Psoas muscle (tissue), 8 donors: ENCODE data around the gene PLXDC1. TPM values are rescaled to one million over a fixed set of nuclear protein-coding genes. Genes with fewer than 3 reads are reported as not detected.
A peak's percentile ranks its signal among the peaks of the same experiment; 100 is the strongest.

Source experiments
- ATAC-seq, 4 donors: fragments of 200-7000 bp; cut with Tn5 transposase; one replicate each; pipeline ENCODE4 v1.9.1; 2020; ENCODE audit warnings: moderate library complexity in 3 of 4, mild to moderate bottlenecking in 2 of 4
- DNase-seq, 2 donors: peaks; one replicate each; pipeline ENCODE4 v3.0.0-alpha.2; 2020
- H3K27ac ChIP-seq: fragments of 200-600 bp; one replicate; pipeline ENCODE4 v1.8.0; 2022
- H3K27me3 ChIP-seq, 3 donors: fragments of 200-600 bp in 1 of 3; one replicate each; pipeline versions ENCODE4 v1.6.1 to v1.8.0; 2013 to 2022; ENCODE audit warnings: low read length in 2 of 3, mild to moderate bottlenecking in 2 of 3, moderate library complexity in 1 of 3; ENCODE audit not compliant: insufficient read depth in 3 of 3
- H3K36me3 ChIP-seq, 2 donors: fragments of 200-600 bp in 1 of 2; one replicate each; pipeline versions ENCODE4 v1.6.1 to v1.8.0; 2013 to 2022; ENCODE audit warnings: low read depth in 1 of 2, mild to moderate bottlenecking in 1 of 2, moderate library complexity in 1 of 2; ENCODE audit not compliant: insufficient read depth in 1 of 2
- H3K4me1 ChIP-seq: fragments of 200-600 bp; one replicate; pipeline ENCODE4 v1.8.0; 2022
- H3K4me3 ChIP-seq: fragments of 200-600 bp; one replicate; pipeline ENCODE4 v1.8.0; 2022; ENCODE audit warnings: mild to moderate bottlenecking
- H3K9me3 ChIP-seq: fragments of 200-600 bp; one replicate; pipeline ENCODE4 v1.8.0; 2022
- CTCF ChIP-seq: fragments of 200-600 bp; IDR thresholded peaks from one replicate; pipeline ENCODE4 v1.8.0; 2022; ENCODE audit warnings: antibody characterized with exemption
- WGBS, 3 donors: extraction: QIAGEN DNeasy Blood & Tissue Kit; methylation state at CpG; one replicate each; pipeline versions ENCODE4 v1.1.6 to v1.1.7; 2013; 5-methylcytosine and 5-hydroxymethylcytosine counted together
- intact Hi-C, 2 donors: fragments of 100-400 bp; cut with DNase I; formaldehyde crosslinking; loops; one replicate each; pipeline versions ENCODE4 v1.11.0 to v1.14.2; 2022
- polyA plus RNA-seq, 3 donors: library from polyadenylated mRNA; stranded (reverse); fragments of 200-250 nt; gene quantifications; one replicate each; pipeline ENCODE4 v1.2.3, GENCODE V29; 2013
- total RNA-seq, 4 donors: library from RNA; stranded (reverse); fragmentation: NEBNext Ultra II Directional in 2 of 4; extraction: Animal tissue kit (Norgen Biotek cat#: 25700) in 2 of 4; gene quantifications; one replicate each; pipeline versions ENCODE4 v1.2.1 to v1.2.4, GENCODE V29; 2021 to 2023
- donor health status: healthy with polysubstance abuse.
- donor health status: DM: no; HTN: no; CAD: no; lungs with moderate emphysema.
- donor health status: Bipolar disorder and iron deficiency.
- donor health status: healthy.
- donor health status: DM: yes; HTN: yes; CAD: no.
- donor health status: DM: no; HTN: no; CAD: no.
- donor health status: DM: no; HTN: no; CAD: no.
- donor health status: DM: yes; HTN: yes; CAD: no.

Gene PLXDC1
- total and polyA plus RNA-seq, 7 donors: 2.3 to 9.2 (median 3.2) TPM

GRCh38 chr17:39080421-39081078 lies 70.9 kb downstream of the PLXDC1 start:
- Histone ChIP-seq H3K9me3 (no peaks in the 10 kb centered on the region), H3K27me3 (no peaks in the 10 kb centered on the region), H3K27ac (no peak overlapping the region), H3K4me3 (no peak overlapping the region), H3K4me1 (peaks cover 15% of the 10 kb centered on the region), H3K36me3 (no peaks in the 10 kb centered on the region)
- 44 to 60% (median 45%) methylated on average over 6 of the region's 6 CpGs for whole genome bisulfite sequencing, 3 donors
- TF ChIP-seq CTCF: no peak
- intact Hi-C loops: no loop called here
- ATAC-seq (peak in 3 of 4 donors; percentile 61 to 77 (median 65)), DNase-seq (peak; percentile 56 to 77)

- Histone ChIP-seq H3K4me1 (peaks cover 15% of the 10 kb centered on the region), H3K27me3 (no peaks in the 10 kb centered on the region), H3K4me3 (no peak overlapping the region), H3K36me3 (no peaks in the 10 kb centered on the region), H3K27ac (no peak overlapping the region), H3K9me3 (no peaks in the 10 kb centered on the region)
- DNase-seq: no peak
- no peak for TF ChIP-seq CTCF
- WGBS, 3 donors: 38 to 51% (median 48%) methylated on average over 1 of the region's 1 CpG
- intact Hi-C loops: loop anchor here in 1 of 2 donors (10.0 kb wide), 1 partner anchor 135 kb away; no protein-coding TSS in a partner anchor
- no peak for ATAC-seq
Observed at GRCh38 chr17:39079836-39080235, 71.6 kb downstream of the PLXDC1 start.

GRCh38 chr17:39077866-39078265 lies 73.6 kb downstream of the PLXDC1 start:
- Histone ChIP-seq H3K4me3 (no peak overlapping the region), H3K27ac (no peak overlapping the region), H3K36me3 (no peaks in the 10 kb centered on the region), H3K9me3 (no peaks in the 10 kb centered on the region), H3K4me1 (peaks cover 15% of the 10 kb centered on the region), H3K27me3 (no peaks in the 10 kb centered on the region)
- intact Hi-C loops: loop anchor here in 1 of 2 donors (10.0 kb wide), 1 partner anchor 137 kb away; no protein-coding TSS in a partner anchor
- 73 to 75% (median 74%) methylated on average over 5 of the region's 5 CpGs for WGBS, 3 donors
- no peak for ATAC-seq
- DNase-seq: no peak
- TF ChIP-seq CTCF: no peak

GRCh38 chr17:39077252-39077651 lies 74.2 kb downstream of the PLXDC1 start:
- no peak for ATAC-seq
- Histone ChIP-seq H3K27ac (no peak overlapping the region), H3K4me3 (no peak overlapping the region), H3K27me3 (no peaks in the 10 kb centered on the region), H3K4me1 (peaks cover 14% of the 10 kb centered on the region), H3K9me3 (no peaks in the 10 kb centered on the region), H3K36me3 (no peaks in the 10 kb centered on the region)
- intact Hi-C loops: loop anchor here in 1 of 2 donors (10.0 kb wide), 1 partner anchor 138 kb away; no protein-coding TSS in a partner anchor
- no peak for TF ChIP-seq CTCF
- WGBS, 3 donors: 96 to 97% (median 97%) methylated on average over 4 of the region's 4 CpGs
- DNase-seq: no peak

- H3K27me3 ChIP-seq: no peaks in the 10 kb centered on the region
- TF ChIP-seq CTCF: no peak
- no peak overlapping the region for H3K27ac ChIP-seq
- no peaks in the 10 kb centered on the region for H3K4me1 ChIP-seq
- no peaks in the 10 kb centered on the region for H3K9me3 ChIP-seq
- intact Hi-C loops: loop anchor here in 1 of 2 donors (10.0 kb wide), 1 partner anchor 140 kb away; no protein-coding TSS in a partner anchor
- ATAC-seq (no peak), DNase-seq (no peak)
- H3K36me3 ChIP-seq: no peaks in the 10 kb centered on the region
- WGBS, 3 donors: 81 to 97% (median 94%) methylated on average over 2 of the region's 2 CpGs
- H3K4me3 ChIP-seq: no peak overlapping the region
Observed at GRCh38 chr17:39074676-39075075, 76.8 kb downstream of the PLXDC1 start.
